ENCODE measurements around the gene RELA. TPM values are rescaled to one million over a fixed set of nuclear protein-coding genes. Genes with fewer than 3 reads are reported as not detected.

RELA gene
- total and polyA plus RNA-seq, 10 of the 15 experiments (the other 5 are each of a cell fraction or from before 2014, with no cell fraction given): 5.1 to 56.4 (median 34.2) TPM

DNA sequence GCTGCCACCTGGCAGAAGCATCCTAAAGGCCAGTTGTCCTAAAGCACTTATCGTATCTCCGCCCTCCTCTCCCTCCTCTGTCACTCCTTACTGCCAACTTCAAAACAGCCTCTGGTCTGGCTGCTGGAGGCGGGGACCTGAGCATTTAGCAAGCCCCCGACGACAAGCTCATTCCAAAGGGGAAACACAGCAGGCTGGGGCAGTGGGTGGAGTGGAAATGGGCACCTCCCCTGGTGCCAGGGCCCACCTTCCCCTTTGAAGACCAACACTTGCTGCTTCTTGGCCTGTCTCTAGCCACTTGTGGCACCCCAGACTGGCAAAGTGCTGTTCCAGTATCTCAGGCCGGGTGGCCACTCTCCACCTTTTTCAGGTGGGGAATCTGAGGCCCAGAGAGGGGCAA, 52.3 kb downstream of the RELA start:
- FAIRE-seq (no peak), DNase-seq (ENCODE audit: low read depth, low spot score) (no peak), ATAC-seq (no peak)
- Histone ChIP-seq H3K27ac (ENCODE audit: control insufficient read depth, insufficient read depth) (no peak overlapping the region; the same call in 1 of the 2 replicates), H2AFZ (ENCODE audit: control insufficient read depth, low read depth, low read length) (no peak overlapping the region), H3K9me3 (replicated peaks; ENCODE audit: control insufficient read depth, insufficient read depth, low read length) (no peaks in the 10 kb centered on the region), H3K4me2 (ENCODE audit: control insufficient read depth, insufficient read depth) (peak overlapping the region; percentile 93), H3K79me2 (ENCODE audit: control insufficient read depth, insufficient read depth, low read length) (peaks cover 47% of the 10 kb centered on the region), H4K20me1 (ENCODE audit: control insufficient read depth, insufficient read depth) (no peaks in the 10 kb centered on the region; the same call in 1 of the 2 replicates), H3K9ac (ENCODE audit: control insufficient read depth, insufficient read depth, low read length) (peak overlapping the region; percentile 58), H3K4me1 (ENCODE audit: control insufficient read depth, insufficient read depth, low read length) (peaks cover 17% of the 10 kb centered on the region), H3K4me3 (peak overlapping the region; percentile 99; the same call in 1 of the 2 replicates), H3K36me3 (ENCODE audit: control insufficient read depth in 2 of 2, insufficient read depth in 2 of 2, low read length in 1 of 2) (peaks cover 12 to 24% of the 10 kb centered on the region in 2 experiments; a peak in 3 of 4 replicates), H3K27me3 (replicated peaks in 1 of 2; ENCODE audit: control insufficient read depth in 2 of 2, insufficient read depth in 2 of 2, low read length in 1 of 2) (no peaks in the 10 kb centered on the region)
- WGBS (ENCODE audit: insufficient coverage, insufficient replicate concordance, low lambda C conversion rate, missing lambda C conversion rate): 81% methylated on average over 6 of the region's 6 CpGs
- in situ Hi-C loops (cut with MboI) (no loop called here), intact Hi-C loops (cut with micrococcal nuclease; ENCODE audit: unreplicated experiment) (loop anchor here (5.0 kb wide), 1 partner anchor 733 kb away; the partner anchor contains the start of gene EHD1)
- CTCF ChIA-PET: interaction anchor here (0.9 to 2.1 kb wide), 7 partner anchors 17 to 250 kb away, joined by 3 to 10 read pairs (median 4); partner anchors contain the start of gene MUS81
- BruUV-seq (replicated peaks): no TSS peak
- SMC1A ChIA-PET (ENCODE audit: uncharacterized antibody, unreplicated experiment): interaction anchor here (0.8 to 1.5 kb wide), 4 partner anchors 7 to 43 kb away, joined by 3 to 5 read pairs (median 4); no protein-coding TSS in a partner anchor
- RAD21 ChIA-PET (ENCODE audit: unreplicated experiment): interaction anchor here (0.8 to 1.7 kb wide), 4 partner anchors 21 to 70 kb away, joined by 3 to 7 read pairs (median 5); partner anchors contain the start of gene FAM89B
- POLR2A ChIA-PET: interaction anchor here (0.6 to 2.5 kb wide), 6 partner anchors 17 to 43 kb away, joined by 3 to 12 read pairs (median 3); partner anchors contain the start of gene SIPA1
- TF ChIP-seq TAF1 (IDR thresholded peaks at IDR 0.05; ENCODE audit: borderline replicate concordance, low read depth, low read length) (no peak), RCOR1 (conservative IDR thresholded peaks at IDR 0.05; ENCODE audit: low read depth, low read length) (no peak), RAD51 (IDR thresholded peaks at IDR 0.05) (no peak), KDM1A (IDR thresholded peaks at IDR 0.05; ENCODE audit: borderline replicate concordance) (no peak), IKZF1 (conservative IDR thresholded peaks at IDR 0.05) (no peak), ASH2L (IDR thresholded peaks at IDR 0.05; ENCODE audit: borderline replicate concordance, low read depth) (no peak), WRNIP1 (IDR thresholded peaks at IDR 0.05; ENCODE audit: borderline replicate concordance, low read depth, low read length) (no peak), POLR2AphosphoS5 (IDR thresholded peaks at IDR 0.05; ENCODE audit: low read length) (no peak), EZH2 (IDR thresholded peaks at IDR 0.05; ENCODE audit: borderline replicate concordance, control insufficient read depth, low read depth, low read length) (no peak), STAT3 (IDR thresholded peaks at IDR 0.05; ENCODE audit: low read depth, low read length) (no peak), PAX8 (IDR thresholded peaks at IDR 0.05) (no peak), STAT1 (conservative IDR thresholded peaks at IDR 0.05) (no peak)
- TF ChIP-seq, protein P1, sequence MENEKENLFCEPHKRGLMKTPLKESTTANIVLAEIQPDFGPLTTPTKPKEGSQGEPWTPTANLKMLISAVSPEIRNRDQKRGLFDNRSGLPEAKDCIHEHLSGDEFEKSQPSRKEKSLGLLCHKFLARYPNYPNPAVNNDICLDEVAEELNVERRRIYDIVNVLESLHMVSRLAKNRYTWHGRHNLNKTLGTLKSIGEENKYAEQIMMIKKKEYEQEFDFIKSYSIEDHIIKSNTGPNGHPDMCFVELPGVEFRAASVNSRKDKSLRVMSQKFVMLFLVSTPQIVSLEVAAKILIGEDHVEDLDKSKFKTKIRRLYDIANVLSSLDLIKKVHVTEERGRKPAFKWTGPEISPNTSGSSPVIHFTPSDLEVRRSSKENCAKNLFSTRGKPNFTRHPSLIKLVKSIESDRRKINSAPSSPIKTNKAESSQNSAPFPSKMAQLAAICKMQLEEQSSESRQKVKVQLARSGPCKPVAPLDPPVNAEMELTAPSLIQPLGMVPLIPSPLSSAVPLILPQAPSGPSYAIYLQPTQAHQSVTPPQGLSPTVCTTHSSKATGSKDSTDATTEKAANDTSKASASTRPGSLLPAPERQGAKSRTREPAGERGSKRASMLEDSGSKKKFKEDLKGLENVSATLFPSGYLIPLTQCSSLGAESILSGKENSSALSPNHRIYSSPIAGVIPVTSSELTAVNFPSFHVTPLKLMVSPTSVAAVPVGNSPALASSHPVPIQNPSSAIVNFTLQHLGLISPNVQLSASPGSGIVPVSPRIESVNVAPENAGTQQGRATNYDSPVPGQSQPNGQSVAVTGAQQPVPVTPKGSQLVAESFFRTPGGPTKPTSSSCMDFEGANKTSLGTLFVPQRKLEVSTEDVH (IDR thresholded peaks at IDR 0.05; ENCODE audit: low read depth, partially characterized antibody): no peak
- TF ChIP-seq, protein P2, sequence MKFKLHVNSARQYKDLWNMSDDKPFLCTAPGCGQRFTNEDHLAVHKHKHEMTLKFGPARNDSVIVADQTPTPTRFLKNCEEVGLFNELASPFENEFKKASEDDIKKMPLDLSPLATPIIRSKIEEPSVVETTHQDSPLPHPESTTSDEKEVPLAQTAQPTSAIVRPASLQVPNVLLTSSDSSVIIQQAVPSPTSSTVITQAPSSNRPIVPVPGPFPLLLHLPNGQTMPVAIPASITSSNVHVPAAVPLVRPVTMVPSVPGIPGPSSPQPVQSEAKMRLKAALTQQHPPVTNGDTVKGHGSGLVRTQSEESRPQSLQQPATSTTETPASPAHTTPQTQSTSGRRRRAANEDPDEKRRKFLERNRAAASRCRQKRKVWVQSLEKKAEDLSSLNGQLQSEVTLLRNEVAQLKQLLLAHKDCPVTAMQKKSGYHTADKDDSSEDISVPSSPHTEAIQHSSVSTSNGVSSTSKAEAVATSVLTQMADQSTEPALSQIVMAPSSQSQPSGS (IDR thresholded peaks at IDR 0.05; ENCODE audit: low read length): no peak
- TF ChIP-seq, protein P3, sequence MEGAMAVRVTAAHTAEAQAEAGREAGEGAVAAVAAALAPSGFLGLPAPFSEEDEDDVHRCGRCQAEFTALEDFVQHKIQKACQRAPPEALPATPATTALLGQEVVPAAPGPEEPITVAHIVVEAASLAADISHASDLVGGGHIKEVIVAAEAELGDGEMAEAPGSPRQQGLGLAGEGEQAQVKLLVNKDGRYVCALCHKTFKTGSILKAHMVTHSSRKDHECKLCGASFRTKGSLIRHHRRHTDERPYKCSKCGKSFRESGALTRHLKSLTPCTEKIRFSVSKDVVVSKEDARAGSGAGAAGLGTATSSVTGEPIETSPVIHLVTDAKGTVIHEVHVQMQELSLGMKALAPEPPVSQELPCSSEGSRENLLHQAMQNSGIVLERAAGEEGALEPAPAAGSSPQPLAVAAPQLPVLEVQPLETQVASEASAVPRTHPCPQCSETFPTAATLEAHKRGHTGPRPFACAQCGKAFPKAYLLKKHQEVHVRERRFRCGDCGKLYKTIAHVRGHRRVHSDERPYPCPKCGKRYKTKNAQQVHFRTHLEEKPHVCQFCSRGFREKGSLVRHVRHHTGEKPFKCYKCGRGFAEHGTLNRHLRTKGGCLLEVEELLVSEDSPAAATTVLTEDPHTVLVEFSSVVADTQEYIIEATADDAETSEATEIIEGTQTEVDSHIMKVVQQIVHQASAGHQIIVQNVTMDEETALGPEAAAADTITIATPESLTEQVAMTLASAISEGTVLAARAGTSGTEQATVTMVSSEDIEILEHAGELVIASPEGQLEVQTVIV (IDR thresholded peaks at IDR 0.05; ENCODE audit: borderline replicate concordance, partially characterized antibody): no peak
